NB4 (cell line): ENCODE results near the gene NR3C2.

ENCODE experiments used
- CTCF ChIP-seq: IDR thresholded peaks from one replicate; pipeline ENCODE4 v1.5.1; 2012; ENCODE audit warnings: low read depth, low read length
- MYC ChIP-seq: IDR thresholded peaks from 2 replicates; pipeline ENCODE4 v1.6.1; 2011; ENCODE audit warnings: low read depth, low read length
- POLR2A ChIP-seq: IDR thresholded peaks from 2 replicates; pipeline ENCODE4 v1.6.1; 2011; ENCODE audit warnings: mild to moderate bottlenecking; ENCODE audit not compliant: insufficient read length; ENCODE audit errors: extremely low read depth

DNA sequence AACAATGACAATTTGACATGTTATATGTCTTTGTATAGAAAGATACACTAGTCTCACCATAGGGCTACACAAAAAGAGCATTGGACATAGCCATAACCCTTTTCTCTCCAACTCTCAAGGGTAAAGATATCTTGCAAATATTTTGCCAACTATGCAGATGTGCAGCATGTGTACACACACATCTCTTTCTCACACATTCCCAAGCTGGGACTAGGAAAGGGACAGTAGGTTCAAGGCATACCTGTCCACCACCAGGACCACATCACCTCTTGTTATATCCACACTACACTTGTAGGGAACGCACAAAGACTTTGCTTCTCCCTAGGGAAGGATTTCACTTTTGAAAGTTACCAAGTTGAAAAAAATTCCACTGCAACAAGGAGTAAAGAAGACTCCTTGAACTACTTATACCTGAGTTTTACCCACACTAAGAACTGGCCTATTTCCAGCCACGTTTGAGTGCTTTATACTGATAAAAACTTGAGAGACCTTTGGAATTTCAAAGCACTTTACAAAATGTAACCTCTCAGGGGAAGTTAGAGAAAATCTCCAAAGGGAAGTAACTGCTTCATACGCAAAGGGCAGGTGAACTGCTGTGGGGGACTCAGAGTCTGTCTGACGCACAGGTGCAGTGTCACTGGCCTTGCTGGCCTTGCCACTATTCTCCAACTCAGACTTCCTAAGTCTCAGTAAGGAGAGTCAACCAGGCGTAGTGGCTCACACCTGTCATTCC lies 36.9 kb downstream of the NR3C2 start:
- TF ChIP-seq POLR2A, result no peak
- no peak for TF ChIP-seq CTCF
- TF ChIP-seq MYC, result no peak
